HG02973 (cell line): ENCODE measurements around the gene TRAPPC6A.

Source experiments
- ATAC-seq: cut with Tn5 transposase; IDR thresholded peaks from one replicate; pipeline ENCODE4 v1.9.1; 2021; ENCODE audit warnings: moderate library complexity; ENCODE audit not compliant: unreplicated experiment

Gene TRAPPC6A

GRCh38 chr19:45150180-45150579 lies 27.9 kb downstream of the TRAPPC6A start:
- no peak for ATAC-seq

GRCh38 chr19:45149129-45149528 lies 28.9 kb downstream of the TRAPPC6A start:
- no peak for ATAC-seq

- ATAC-seq, result no peak
These were observed 30.0 kb downstream of the TRAPPC6A start for GRCh38 chr19:45147835-45148676.

- ATAC-seq, result no peak
These were observed 31.3 kb downstream of the TRAPPC6A start for GRCh38 chr19:45146741-45147205.

GRCh38 chr19:45146251-45146650 lies 31.8 kb downstream of the TRAPPC6A start:
- ATAC-seq, result no peak

GRCh38 chr19:45145270-45146189 lies 32.5 kb downstream of the TRAPPC6A start:
- no peak for ATAC-seq

- no peak for ATAC-seq
These were observed 33.4 kb downstream of the TRAPPC6A start for GRCh38 chr19:45144431-45145269.

GRCh38 chr19:45142726-45143110 lies 35.3 kb downstream of the TRAPPC6A start:
- no peak for ATAC-seq

GRCh38 chr19:45142016-45142725 lies 35.9 kb downstream of the TRAPPC6A start:
- no peak for ATAC-seq

- ATAC-seq, result no peak
These were observed 36.7 kb downstream of the TRAPPC6A start for GRCh38 chr19:45141203-45141900.

GRCh38 chr19:45140533-45140932 lies 37.5 kb downstream of the TRAPPC6A start:
- no peak for ATAC-seq

- ATAC-seq, result no peak
These were observed 37.9 kb downstream of the TRAPPC6A start for GRCh38 chr19:45140144-45140503.

GRCh38 chr19:45139286-45140143 lies 38.5 kb downstream of the TRAPPC6A start:
- no peak for ATAC-seq

GRCh38 chr19:45138303-45138751 lies 39.7 kb downstream of the TRAPPC6A start:
- ATAC-seq, result no peak

- ATAC-seq, result peak; percentile 71
These were observed 40.8 kb downstream of the TRAPPC6A start for GRCh38 chr19:45137179-45137761.

GRCh38 chr19:45136507-45137178 lies 41.4 kb downstream of the TRAPPC6A start:
- ATAC-seq, result no peak

GRCh38 chr19:45135176-45135885 lies 42.7 kb downstream of the TRAPPC6A start:
- ATAC-seq, result no peak
